Fibroblast of lung (primary cell): ENCODE data around the gene XXYLT1.

ENCODE experiments used
- EZH2 ChIP-seq: IDR thresholded peaks from 2 replicates; pipeline ENCODE4 v1.5.1; 2012; ENCODE audit warnings: low read length, control low read depth, mild to moderate bottlenecking; ENCODE audit errors: missing control alignments
- TF ChIP-seq, protein P1 (sequence below), 2 donors: IDR thresholded peaks in 1 of 2; conservative IDR thresholded peaks in 1 of 2; 1 replicate in 1 of 2; 2 replicates in 1 of 2; pipeline ENCODE4 v1.5.1; 2011 to 2012; ENCODE audit warnings: low read length in 2 of 2, control low read depth in 1 of 2, inconsistent platforms in 1 of 2, low read depth in 1 of 2, mild to moderate bottlenecking in 1 of 2

DNA sequence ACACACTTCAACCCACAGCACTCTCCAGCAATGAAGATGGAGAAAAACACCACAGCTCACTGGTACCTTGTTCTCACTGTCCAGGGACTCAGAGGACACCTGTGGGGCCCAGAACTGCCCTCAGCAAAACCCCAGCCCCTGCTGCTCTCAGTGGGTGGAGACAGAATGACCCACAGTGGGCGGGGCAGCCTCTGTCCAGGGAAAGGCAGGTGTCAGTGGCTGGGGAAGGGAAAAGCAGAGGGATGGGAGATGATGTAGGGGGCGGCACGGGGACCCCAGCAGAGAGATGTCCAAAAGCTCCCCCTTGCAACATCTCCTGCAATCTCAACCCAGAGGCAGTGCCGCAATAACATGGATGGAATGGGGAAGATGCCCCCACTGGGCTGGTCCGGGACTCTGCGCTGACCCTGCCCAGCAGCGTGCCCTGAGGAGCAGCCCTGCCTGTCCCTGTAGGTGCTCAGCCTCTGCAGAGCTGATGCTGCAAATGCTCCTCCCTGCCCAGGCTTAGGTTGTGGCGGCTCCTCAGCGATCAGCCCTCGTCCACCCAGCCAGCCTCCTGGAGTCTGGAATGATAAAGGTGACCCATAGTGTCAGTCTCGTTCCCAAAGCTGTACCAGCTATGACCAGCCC is 193.9 kb downstream of the XXYLT1 start:
- TF ChIP-seq, protein P1, sequence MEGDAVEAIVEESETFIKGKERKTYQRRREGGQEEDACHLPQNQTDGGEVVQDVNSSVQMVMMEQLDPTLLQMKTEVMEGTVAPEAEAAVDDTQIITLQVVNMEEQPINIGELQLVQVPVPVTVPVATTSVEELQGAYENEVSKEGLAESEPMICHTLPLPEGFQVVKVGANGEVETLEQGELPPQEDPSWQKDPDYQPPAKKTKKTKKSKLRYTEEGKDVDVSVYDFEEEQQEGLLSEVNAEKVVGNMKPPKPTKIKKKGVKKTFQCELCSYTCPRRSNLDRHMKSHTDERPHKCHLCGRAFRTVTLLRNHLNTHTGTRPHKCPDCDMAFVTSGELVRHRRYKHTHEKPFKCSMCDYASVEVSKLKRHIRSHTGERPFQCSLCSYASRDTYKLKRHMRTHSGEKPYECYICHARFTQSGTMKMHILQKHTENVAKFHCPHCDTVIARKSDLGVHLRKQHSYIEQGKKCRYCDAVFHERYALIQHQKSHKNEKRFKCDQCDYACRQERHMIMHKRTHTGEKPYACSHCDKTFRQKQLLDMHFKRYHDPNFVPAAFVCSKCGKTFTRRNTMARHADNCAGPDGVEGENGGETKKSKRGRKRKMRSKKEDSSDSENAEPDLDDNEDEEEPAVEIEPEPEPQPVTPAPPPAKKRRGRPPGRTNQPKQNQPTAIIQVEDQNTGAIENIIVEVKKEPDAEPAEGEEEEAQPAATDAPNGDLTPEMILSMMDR (conservative IDR thresholded peaks at IDR 0.05 in 1 of 2, IDR thresholded peaks at IDR 0.05 in 1 of 2; ENCODE audit: low read depth in 1 of 2, low read length in 2 of 2), result no peak
- no peak for TF ChIP-seq EZH2
